Measurements from ENCODE around the gene COQ10A.

- no peak for TF ChIP-seq GATAD2B (IDR thresholded peaks at IDR 0.05; ENCODE audit: borderline replicate concordance)
- no peak for TF ChIP-seq NR1H2 (CRISPR knock-in tag; IDR thresholded peaks at IDR 0.05)
- TF ChIP-seq POLR2G (IDR thresholded peaks at IDR 0.05; ENCODE audit: low read depth, low read length), result no peak
- no peak for TF ChIP-seq CREB3 (tag; conservative IDR thresholded peaks at IDR 0.05; ENCODE audit: low read depth)
Measured at GRCh38 chr12:56252649-56253048, 14.1 kb upstream of the COQ10A start.

Data from K562 (cell line).